Fibroblast of villous mesenchyme (primary cell): ENCODE results near the gene ATP8A2. TPM values are rescaled to one million over a fixed set of nuclear protein-coding genes. Genes with fewer than 3 reads are reported as not detected.
A peak's percentile ranks its signal among the peaks of the same experiment; 100 is the strongest.

Source experiments
- DNase-seq: peaks from one replicate; pipeline ENCODE4 v3.0.0-alpha.2; 2010; ENCODE audit warnings: low read depth
- H3K4me3 ChIP-seq: 2 replicates; pipeline ENCODE4 v1.5.1; 2011; ENCODE audit warnings: low read depth, mild to moderate bottlenecking, low read length
- total RNA-seq: library from RNA; depleted of rRNA; stranded (reverse); fragments of >200 nt; gene quantifications from 2 replicates; pipeline ENCODE4 v1.2.3, GENCODE V29; 2012
- TF ChIP-seq, protein P1 (sequence below): IDR thresholded peaks from 2 replicates; pipeline ENCODE4 v1.5.1; 2012; ENCODE audit warnings: low read depth, mild to moderate bottlenecking, low read length; ENCODE audit not compliant: insufficient read depth

The ATP8A2 gene
- total RNA-seq, 1 donor, result under 0.01 TPM

DNA sequence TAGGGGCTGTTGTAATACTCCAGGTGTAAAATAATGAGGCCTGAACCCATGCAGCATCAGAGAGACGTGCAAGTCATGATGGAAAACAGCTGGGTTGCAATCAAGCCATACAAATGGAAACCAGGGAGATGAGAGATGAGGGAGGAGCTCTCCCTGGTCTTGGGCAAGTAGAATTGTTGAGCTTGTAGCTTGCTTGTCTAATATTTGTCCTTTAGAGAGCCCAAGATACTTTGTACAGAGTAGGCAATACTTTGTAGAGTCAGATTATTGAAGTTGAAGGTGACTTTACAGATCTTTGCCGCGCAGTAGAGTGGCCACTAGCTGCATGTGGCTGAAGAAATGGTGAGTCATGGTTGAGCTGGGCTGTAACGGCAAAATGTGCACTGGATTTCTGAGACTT, 8.3 kb downstream of the ATP8A2 start:
- no peak for DNase-seq
- TF ChIP-seq, protein P1, sequence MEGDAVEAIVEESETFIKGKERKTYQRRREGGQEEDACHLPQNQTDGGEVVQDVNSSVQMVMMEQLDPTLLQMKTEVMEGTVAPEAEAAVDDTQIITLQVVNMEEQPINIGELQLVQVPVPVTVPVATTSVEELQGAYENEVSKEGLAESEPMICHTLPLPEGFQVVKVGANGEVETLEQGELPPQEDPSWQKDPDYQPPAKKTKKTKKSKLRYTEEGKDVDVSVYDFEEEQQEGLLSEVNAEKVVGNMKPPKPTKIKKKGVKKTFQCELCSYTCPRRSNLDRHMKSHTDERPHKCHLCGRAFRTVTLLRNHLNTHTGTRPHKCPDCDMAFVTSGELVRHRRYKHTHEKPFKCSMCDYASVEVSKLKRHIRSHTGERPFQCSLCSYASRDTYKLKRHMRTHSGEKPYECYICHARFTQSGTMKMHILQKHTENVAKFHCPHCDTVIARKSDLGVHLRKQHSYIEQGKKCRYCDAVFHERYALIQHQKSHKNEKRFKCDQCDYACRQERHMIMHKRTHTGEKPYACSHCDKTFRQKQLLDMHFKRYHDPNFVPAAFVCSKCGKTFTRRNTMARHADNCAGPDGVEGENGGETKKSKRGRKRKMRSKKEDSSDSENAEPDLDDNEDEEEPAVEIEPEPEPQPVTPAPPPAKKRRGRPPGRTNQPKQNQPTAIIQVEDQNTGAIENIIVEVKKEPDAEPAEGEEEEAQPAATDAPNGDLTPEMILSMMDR, result no peak
- no peak overlapping the region for H3K4me3 ChIP-seq

GRCh38 chr13:25380741-25381324, 9.1 kb downstream of the ATP8A2 start:
- no peak for DNase-seq
- TF ChIP-seq, protein P1, result no peak
- H3K4me3 ChIP-seq, result no peak overlapping the region

- TF ChIP-seq, protein P1, result no peak
- no peak overlapping the region for H3K4me3 ChIP-seq
- DNase-seq, result peak; percentile 58
Measured at GRCh38 chr13:25384758-25385410, 13.1 kb downstream of the ATP8A2 start.

DNA sequence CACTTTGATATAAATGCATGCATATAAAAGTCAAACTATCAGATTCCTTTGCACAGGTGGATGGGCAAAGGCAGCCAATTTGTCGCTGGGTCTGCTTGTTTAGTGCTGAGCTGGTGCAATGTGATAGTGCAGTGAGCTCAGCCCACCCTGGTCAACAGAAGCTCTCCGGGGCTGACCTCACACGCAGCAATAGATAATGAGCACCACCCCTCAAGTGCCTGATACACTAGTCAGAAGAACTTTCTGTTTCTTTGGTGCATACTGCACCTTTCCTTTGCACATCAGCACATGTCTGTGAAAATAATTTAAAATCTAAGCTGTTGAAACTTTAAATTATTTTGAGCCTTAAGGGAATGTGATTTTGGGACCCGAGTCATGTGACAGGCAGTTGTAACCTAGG, 20.2 kb downstream of the ATP8A2 start:
- no peak for DNase-seq
- TF ChIP-seq, protein P1, result no peak
- H3K4me3 ChIP-seq, result no peak overlapping the region

GRCh38 chr13:25394402-25395060, 22.8 kb downstream of the ATP8A2 start:
- no peak overlapping the region for H3K4me3 ChIP-seq
- TF ChIP-seq, protein P1, result no peak
- DNase-seq, result no peak

DNA sequence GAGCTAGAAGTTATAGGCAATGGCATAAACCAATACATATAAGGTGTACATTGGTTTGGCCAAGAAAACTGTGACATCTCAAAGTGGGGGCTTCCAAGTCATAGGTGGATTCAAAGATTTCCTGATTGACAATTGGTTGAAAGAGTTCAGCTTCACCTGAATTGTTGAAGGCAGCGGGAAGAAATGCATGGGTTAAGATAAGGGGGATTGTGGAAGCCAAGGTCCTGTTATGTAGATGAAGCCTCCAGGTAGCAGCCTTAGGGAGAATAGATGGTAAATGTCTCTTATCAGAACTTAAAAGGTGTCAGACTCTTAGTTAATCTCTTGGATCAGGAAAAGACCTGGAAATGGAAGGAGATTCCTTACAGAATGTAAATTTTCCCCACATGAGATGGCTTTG, 26.0 kb downstream of the ATP8A2 start:
- H3K4me3 ChIP-seq, result no peak overlapping the region
- DNase-seq, result no peak
- TF ChIP-seq, protein P1, result no peak
